ENCODE results near the gene APBA3.

Gene APBA3

DNA sequence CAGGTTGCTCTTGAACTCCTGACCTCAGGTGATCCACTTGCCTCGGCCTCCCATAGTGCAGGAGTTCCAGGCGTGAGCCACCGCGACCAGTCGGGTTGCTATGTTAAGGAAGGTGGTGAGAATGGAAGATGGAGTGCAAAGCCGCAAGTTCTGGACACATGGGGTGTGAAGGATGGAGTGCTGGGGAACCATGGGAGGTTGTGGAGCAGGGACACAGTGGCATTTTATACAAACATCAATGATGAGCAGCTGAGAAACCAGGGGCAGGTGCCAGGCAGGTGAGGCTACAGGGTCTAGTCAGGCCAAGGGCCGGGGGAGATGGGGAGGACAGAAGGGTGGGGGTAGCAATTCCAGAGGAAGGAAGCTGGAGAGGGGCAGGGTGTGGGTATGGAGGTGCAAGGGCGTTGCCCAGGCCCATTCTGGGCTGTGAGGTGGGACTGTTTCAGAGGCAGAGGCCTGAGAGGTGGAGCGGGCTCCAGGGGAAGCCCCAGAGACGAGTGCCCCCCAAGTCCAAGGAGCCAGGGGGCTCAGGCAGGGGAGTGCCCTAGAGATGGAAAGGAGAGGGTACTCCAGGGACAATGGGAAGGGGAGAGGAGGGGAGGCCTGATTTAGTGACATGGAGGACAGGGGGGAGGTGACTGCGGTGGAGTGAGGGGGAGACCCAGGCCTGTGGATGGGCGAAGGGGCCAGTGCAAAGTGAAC, 12.5 kb upstream of the APBA3 start:
- CTCF ChIA-PET = interaction anchor here (4.2 kb wide), 1 partner anchor 11 kb away, joined by 15 read pairs; the partner anchor contains the start of gene MRPL54
- no peak for DNase-seq (ENCODE audit: extremely low spot score)
- TF ChIP-seq, protein P1, sequence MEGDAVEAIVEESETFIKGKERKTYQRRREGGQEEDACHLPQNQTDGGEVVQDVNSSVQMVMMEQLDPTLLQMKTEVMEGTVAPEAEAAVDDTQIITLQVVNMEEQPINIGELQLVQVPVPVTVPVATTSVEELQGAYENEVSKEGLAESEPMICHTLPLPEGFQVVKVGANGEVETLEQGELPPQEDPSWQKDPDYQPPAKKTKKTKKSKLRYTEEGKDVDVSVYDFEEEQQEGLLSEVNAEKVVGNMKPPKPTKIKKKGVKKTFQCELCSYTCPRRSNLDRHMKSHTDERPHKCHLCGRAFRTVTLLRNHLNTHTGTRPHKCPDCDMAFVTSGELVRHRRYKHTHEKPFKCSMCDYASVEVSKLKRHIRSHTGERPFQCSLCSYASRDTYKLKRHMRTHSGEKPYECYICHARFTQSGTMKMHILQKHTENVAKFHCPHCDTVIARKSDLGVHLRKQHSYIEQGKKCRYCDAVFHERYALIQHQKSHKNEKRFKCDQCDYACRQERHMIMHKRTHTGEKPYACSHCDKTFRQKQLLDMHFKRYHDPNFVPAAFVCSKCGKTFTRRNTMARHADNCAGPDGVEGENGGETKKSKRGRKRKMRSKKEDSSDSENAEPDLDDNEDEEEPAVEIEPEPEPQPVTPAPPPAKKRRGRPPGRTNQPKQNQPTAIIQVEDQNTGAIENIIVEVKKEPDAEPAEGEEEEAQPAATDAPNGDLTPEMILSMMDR (IDR thresholded peaks at IDR 0.05; ENCODE audit: control extremely low read depth, extremely low read depth, low read depth, missing control alignments) = no peak
- POLR2A ChIA-PET = no interaction called here

DNA sequence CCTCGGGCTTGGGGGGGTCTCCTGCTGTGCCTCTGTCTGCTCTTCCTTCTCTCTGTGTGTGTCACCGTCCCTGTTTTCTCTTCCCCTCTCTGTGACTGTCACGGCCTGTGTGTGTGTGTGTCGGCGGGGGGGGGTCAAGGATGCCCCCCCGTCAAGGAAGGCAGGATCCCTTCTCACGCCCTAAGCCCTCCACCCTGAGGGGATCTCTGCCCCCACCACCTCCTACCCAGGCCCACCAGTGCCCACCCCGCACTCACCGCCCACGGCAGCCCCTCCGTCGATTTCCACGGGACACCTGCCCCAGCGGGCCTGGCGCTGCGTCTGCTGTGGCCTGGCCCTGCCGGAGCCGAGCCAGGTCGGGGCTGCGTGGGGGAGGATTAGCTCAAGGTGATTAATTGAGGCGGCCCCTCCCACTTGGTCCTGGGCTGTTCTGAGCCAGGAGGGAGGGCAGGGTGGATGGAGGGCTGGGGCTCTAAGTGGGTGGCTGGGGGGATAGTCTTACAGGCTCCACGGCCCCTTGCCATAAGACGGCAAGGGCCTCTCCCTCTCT, 10.5 kb upstream of the APBA3 start, which contains the start of gene RAX2:
Gene RAX2 (minus strand): TSS at position 323 of the 550 bp plus-strand sequence. CDS start 486 bp downstream, outside the sequence.
- ChIA-PET POLR2A (no interaction called here), CTCF (interaction anchor here (4.2 kb wide), 1 partner anchor 9 kb away, joined by 15 read pairs; the partner anchor contains the start of gene MRPL54)
- TF ChIP-seq, protein P1 (IDR thresholded peaks at IDR 0.05; ENCODE audit: control extremely low read depth, extremely low read depth, low read depth, missing control alignments) = no peak
- DNase-seq (ENCODE audit: extremely low spot score) = no peak

DNA sequence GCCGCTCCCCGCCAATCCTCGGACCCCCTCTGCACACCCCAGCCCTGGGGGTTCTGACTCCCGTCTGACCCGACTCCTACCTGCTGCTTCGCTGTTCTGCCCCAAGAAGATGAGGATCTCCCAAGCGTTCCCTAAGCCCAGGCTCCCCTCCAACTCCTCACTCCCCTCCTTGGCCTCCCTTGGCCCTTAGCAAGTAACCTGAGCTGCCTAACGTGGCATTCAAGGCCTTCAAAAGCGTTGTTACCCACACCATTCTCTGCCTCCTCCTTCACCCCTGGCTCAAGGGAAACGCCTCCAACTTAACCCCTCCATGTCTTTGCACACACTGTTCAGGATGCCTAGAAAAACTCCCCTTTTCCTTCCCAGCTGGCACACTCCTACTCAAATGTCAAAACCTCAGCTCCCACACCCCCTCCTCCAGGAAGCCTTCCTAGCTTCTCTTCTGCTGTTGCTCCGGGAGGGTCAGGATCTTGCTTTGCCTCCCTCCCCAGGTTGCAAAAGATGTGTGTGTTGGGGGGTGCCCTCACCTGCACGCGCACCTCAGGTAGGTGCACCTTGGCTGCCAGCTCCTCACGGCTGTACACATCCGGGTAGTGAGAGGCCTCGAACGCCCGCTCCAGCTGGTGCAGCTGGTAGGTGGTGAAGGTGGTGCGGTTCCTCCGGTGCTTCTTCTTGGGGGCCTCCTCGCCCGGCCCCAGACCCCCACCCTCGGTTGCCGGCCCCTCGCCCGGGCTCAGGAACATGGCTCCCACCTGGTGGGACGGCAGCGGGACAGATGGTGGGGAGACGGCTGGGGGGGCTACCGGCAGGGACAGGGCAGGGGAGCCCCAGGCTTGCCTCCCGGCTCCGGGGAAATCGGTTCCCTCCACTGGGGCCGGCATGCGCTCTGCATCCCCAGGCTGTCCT, 9.8 kb upstream of the APBA3 start:
- CTCF ChIA-PET = interaction anchor here (4.2 kb wide), 1 partner anchor 8 kb away, joined by 15 read pairs; the partner anchor contains the start of gene MRPL54
- TF ChIP-seq, protein P1 (IDR thresholded peaks at IDR 0.05; ENCODE audit: control extremely low read depth, extremely low read depth, low read depth, missing control alignments) = no peak
- POLR2A ChIA-PET = interaction anchor here (0.6 kb wide), 1 partner anchor 17 kb away, joined by 10 read pairs; no protein-coding TSS in a partner anchor
- DNase-seq (ENCODE audit: extremely low spot score) = no peak

DNA sequence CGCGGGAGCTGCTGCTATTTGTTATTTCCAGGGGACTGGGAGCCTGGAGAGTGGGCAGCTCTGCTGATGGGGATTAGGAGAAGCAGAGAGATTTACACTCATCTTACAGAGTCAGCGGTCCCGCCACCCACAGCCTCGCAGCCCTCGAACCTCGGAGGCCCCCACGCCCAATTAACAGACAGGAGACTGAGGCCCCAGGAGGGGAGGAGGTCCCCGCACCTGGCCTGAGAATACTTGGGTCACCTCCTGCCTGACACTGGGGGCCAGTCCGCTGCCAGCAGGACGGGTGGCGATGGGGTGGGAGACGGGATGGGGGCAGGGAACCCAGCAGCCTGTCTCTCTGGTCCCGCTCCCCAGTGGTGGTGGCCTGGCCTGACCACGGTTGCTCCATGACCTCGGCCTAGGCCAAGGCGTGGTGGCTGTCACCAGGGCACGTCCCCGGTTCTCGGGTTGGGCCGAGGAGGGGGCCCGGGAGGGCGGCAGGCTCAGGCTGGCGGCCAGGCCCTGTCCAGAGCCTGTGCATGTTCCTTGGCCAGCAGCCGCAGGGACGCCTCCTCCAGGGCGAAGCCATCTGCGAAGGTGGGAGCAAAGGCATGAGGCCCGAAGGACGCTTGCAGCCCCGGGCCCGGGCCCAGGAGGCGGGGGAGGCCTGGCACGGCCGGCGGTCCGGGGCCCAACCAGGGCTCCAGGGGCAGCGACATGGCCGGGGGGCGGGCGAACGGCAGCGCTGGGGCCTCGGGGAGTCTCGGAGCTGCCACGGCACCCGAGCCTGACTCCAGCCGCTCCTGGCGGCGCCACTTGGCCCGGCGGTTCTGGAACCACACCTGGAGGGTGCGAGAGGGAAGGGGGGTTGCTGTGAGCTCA, 8.9 kb upstream of the APBA3 start:
- ChIA-PET CTCF (interaction anchor here (1.0 kb wide), 1 partner anchor 9 kb away, joined by 3 read pairs; no protein-coding TSS in a partner anchor), POLR2A (no interaction called here)
- TF ChIP-seq, protein P1 (IDR thresholded peaks at IDR 0.05; ENCODE audit: control extremely low read depth, extremely low read depth, low read depth, missing control alignments) = no peak
- DNase-seq (ENCODE audit: extremely low spot score) = no peak

DNA sequence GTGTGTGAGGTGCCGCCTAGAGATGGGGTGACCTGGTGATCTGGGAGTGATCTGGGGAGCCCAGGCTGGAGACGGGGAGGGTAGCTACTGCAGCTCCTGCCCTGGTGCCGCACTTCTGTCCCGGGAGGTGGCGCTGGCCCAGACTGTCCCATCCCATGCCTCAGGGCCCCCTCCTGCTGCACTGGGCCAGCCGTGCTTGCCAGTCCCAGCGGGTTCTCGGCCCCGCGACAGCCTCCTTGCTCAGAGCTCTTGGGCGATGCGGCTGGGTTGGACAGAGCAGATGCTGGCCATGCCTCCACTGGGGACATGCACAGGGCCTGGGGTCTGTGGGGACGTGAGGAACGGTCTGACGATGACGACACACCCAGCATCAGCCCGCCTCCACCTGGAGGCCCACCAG, 8.0 kb upstream of the APBA3 start:
- DNase-seq (ENCODE audit: extremely low spot score) = no peak
- POLR2A ChIA-PET = interaction anchor here (0.6 kb wide), 1 partner anchor 24 kb away, joined by 3 read pairs; no protein-coding TSS in a partner anchor
- CTCF ChIA-PET = interaction anchor here (1.0 kb wide), 1 partner anchor 10 kb away, joined by 3 read pairs; no protein-coding TSS in a partner anchor
- TF ChIP-seq, protein P1 (IDR thresholded peaks at IDR 0.05; ENCODE audit: control extremely low read depth, extremely low read depth, low read depth, missing control alignments) = no peak
